GM23338 (cell line): ENCODE measurements around the gene RAD51B.

Experiments
- CTCF ChIP-seq, 2 experiments: fragments of 200-600 bp in 1 of 2; sonication (generic) in 1 of 2; conservative IDR thresholded peaks; 2 replicates each; pipeline versions ENCODE4 v1.5.1 to v1.6.1; 2016 to 2017; ENCODE audit warnings: antibody characterized with exemption in 2 of 2, low read depth in 2 of 2, mild to moderate bottlenecking in 2 of 2, moderate library complexity in 1 of 2
- EZH2 ChIP-seq: fragments of 200-600 bp; sonication (generic); IDR thresholded peaks from one replicate; pipeline ENCODE4 v1.8.0; 2017; ENCODE audit warnings: antibody characterized with exemption, mild to moderate bottlenecking, low read depth; ENCODE audit not compliant: unreplicated experiment
- POLR2AphosphoS5 ChIP-seq: IDR thresholded peaks from 2 replicates; pipeline ENCODE4 v1.6.1; 2016; ENCODE audit warnings: antibody characterized with exemption, low read depth
- REST ChIP-seq: IDR thresholded peaks from one replicate; pipeline ENCODE4 v1.6.1; 2018; ENCODE audit warnings: antibody characterized with exemption; ENCODE audit not compliant: unreplicated experiment

DNA sequence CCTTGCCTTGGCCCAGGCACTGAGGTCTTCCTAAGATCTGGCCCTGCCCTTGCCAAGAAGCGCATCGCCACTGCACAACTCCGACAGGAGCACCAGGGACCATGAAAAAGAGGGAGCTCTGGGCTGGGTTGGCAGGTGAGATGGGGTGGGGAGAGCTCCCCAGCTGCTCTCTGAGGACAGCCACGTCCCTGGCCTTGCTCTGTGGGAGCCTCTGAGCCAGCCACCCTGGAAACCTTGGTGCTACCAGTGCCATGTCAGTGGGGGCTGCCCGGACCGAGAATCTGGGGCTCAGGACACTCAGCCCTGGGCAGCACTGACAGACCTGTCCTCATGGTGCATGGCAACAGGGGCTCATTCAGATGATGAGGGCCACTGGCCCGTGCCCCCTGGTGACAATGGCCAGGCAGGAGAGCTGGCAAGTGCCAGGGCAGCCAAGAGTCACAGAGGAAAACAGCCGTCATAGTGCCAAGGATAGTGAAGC lies 838.5 kb downstream of the RAD51B start:
- TF ChIP-seq CTCF (conservative IDR thresholded peaks at IDR 0.05; ENCODE audit: low read depth in 2 of 2): no peak
- TF ChIP-seq EZH2: no peak
- TF ChIP-seq REST: no peak
- no peak for TF ChIP-seq POLR2AphosphoS5
